ENCODE results near the gene HP1BP3.

Gene HP1BP3

GRCh38 chr1:20751462-20751990, 35.6 kb downstream of the HP1BP3 start:
- Histone ChIP-seq H3K36me3 (ENCODE audit: insufficient read depth) (no peaks in the 10 kb centered on the region; the same call in 1 of the 2 replicates), H3K27ac (no peak overlapping the region), H3K4me3 (IDR thresholded peaks at IDR 0.05; ENCODE audit: insufficient read depth, low read depth, low read length) (no peak overlapping the region), H3K4me2 (no peak overlapping the region), H3K27me3 (ENCODE audit: insufficient read depth, low read depth) (no peaks in the 10 kb centered on the region), H3K79me2 (ENCODE audit: insufficient read depth, low read depth) (no peaks in the 10 kb centered on the region), H3K4me1 (ENCODE audit: low read depth, poor library complexity, severe bottlenecking) (peaks cover 26% of the 10 kb centered on the region), H4K20me1 (ENCODE audit: insufficient read depth) (0 out of 2 replicates have a peak, but pooled peaks cover 7% of the 10 kb centered on the region), H3K9ac (no peak overlapping the region), H2AFZ (ENCODE audit: low read depth) (no peak overlapping the region)
- no peak for TF ChIP-seq CTCF (conservative IDR thresholded peaks at IDR 0.05; ENCODE audit: low read depth, low read length)

- H3K36me3 ChIP-seq (ENCODE audit: insufficient read depth): peaks cover 14% of the 10 kb centered on the region; the same call in 1 of the 2 replicates
- no peaks in the 10 kb centered on the region for H3K27me3 ChIP-seq (ENCODE audit: insufficient read depth, low read depth)
- no peak overlapping the region for H3K4me3 ChIP-seq (IDR thresholded peaks at IDR 0.05; ENCODE audit: insufficient read depth, low read depth, low read length)
- no peak overlapping the region for H3K27ac ChIP-seq
- no peaks in the 10 kb centered on the region for H3K4me1 ChIP-seq (ENCODE audit: low read depth, poor library complexity, severe bottlenecking)
- H4K20me1 ChIP-seq (ENCODE audit: insufficient read depth): no peaks in the 10 kb centered on the region; the same call in 1 of the 2 replicates
- H2AFZ ChIP-seq (ENCODE audit: low read depth): no peak overlapping the region
- H3K9ac ChIP-seq: no peak overlapping the region
- no peak for TF ChIP-seq CTCF (conservative IDR thresholded peaks at IDR 0.05; ENCODE audit: low read depth, low read length)
- no peak overlapping the region for H3K4me2 ChIP-seq
- H3K79me2 ChIP-seq (ENCODE audit: insufficient read depth, low read depth): no peaks in the 10 kb centered on the region
Observed at GRCh38 chr1:20742671-20743070, 44.4 kb downstream of the HP1BP3 start.

- no peak overlapping the region for H3K9ac ChIP-seq
- peaks cover 12% of the 10 kb centered on the region; the same call in 1 of the 2 replicates for H3K36me3 ChIP-seq (ENCODE audit: insufficient read depth)
- H2AFZ ChIP-seq (ENCODE audit: low read depth): no peak overlapping the region
- no peaks in the 10 kb centered on the region for H3K4me1 ChIP-seq (ENCODE audit: low read depth, poor library complexity, severe bottlenecking)
- H3K4me2 ChIP-seq: no peak overlapping the region
- no peak overlapping the region for H3K4me3 ChIP-seq (IDR thresholded peaks at IDR 0.05; ENCODE audit: insufficient read depth, low read depth, low read length)
- H3K79me2 ChIP-seq (ENCODE audit: insufficient read depth, low read depth): no peaks in the 10 kb centered on the region
- TF ChIP-seq CTCF (conservative IDR thresholded peaks at IDR 0.05; ENCODE audit: low read depth, low read length): no peak
- H4K20me1 ChIP-seq (ENCODE audit: insufficient read depth): no peaks in the 10 kb centered on the region; the same call in 1 of the 2 replicates
- H3K27ac ChIP-seq: no peak overlapping the region
- no peaks in the 10 kb centered on the region for H3K27me3 ChIP-seq (ENCODE audit: insufficient read depth, low read depth)
Observed at GRCh38 chr1:20740781-20741180, 46.3 kb downstream of the HP1BP3 start.

- no peak overlapping the region for H3K4me2 ChIP-seq
- H3K36me3 ChIP-seq (ENCODE audit: insufficient read depth): peaks cover 3% of the 10 kb centered on the region; the same call in 1 of the 2 replicates
- no peak for TF ChIP-seq CTCF (conservative IDR thresholded peaks at IDR 0.05; ENCODE audit: low read depth, low read length)
Observed at GRCh38 chr1:20739225-20739624, 47.9 kb downstream of the HP1BP3 start.

More at GRCh38 chr1:20739225-20739624, 47.9 kb downstream of the HP1BP3 start:
- Histone ChIP-seq H3K9ac (no peak overlapping the region), H3K79me2 (ENCODE audit: insufficient read depth, low read depth) (no peaks in the 10 kb centered on the region), H3K27me3 (ENCODE audit: insufficient read depth, low read depth) (no peaks in the 10 kb centered on the region), H3K27ac (no peak overlapping the region), H3K4me1 (ENCODE audit: low read depth, poor library complexity, severe bottlenecking) (peaks cover 4% of the 10 kb centered on the region), H4K20me1 (ENCODE audit: insufficient read depth) (no peaks in the 10 kb centered on the region; the same call in 1 of the 2 replicates), H3K4me3 (IDR thresholded peaks at IDR 0.05; ENCODE audit: insufficient read depth, low read depth, low read length) (no peak overlapping the region), H2AFZ (ENCODE audit: low read depth) (no peak overlapping the region)

Measured in KMS-11 (cell line).